WTC11 (cell line): Measurements from ENCODE around the gene TRIM65. TPM values are rescaled to one million over a fixed set of nuclear protein-coding genes. Genes with fewer than 3 reads are reported as not detected.

Experiments used
- AR ChIP-seq: fragments of 250-450 bp; sonication (Bioruptor Pico); IDR thresholded peaks from 2 replicates; pipeline ENCODE4 v1.9.0; 2021; ENCODE audit warnings: mild to moderate bottlenecking
- ATF2 ChIP-seq: sonication (generic); formaldehyde crosslinking; IDR thresholded peaks from 2 replicates; pipeline ENCODE4 v1.8.1; 2022; ENCODE audit warnings: low read depth, missing genetic modification reagents, borderline replicate concordance
- E2F1 ChIP-seq: sonication (generic); formaldehyde crosslinking; IDR thresholded peaks from 2 replicates; pipeline ENCODE4 v1.8.0; 2022; ENCODE audit warnings: mild to moderate bottlenecking, missing genetic modification reagents
- EMX1 ChIP-seq: fragments of 250-450 bp; sonication (Bioruptor Pico); IDR thresholded peaks from 2 replicates; pipeline ENCODE4 v1.8.0; 2021; ENCODE audit warnings: mild to moderate bottlenecking
- ETV6 ChIP-seq: sonication (generic); formaldehyde crosslinking; IDR thresholded peaks from 2 replicates; pipeline ENCODE4 v1.8.1; 2022; ENCODE audit warnings: mild to moderate bottlenecking, missing genetic modification reagents
- FOXP1 ChIP-seq: sonication (generic); formaldehyde crosslinking; IDR thresholded peaks from 2 replicates; pipeline ENCODE4 v1.8.0; 2022; ENCODE audit warnings: missing genetic modification reagents, mild to moderate bottlenecking, moderate library complexity, borderline replicate concordance
- FOXP4 ChIP-seq: sonication (generic); formaldehyde crosslinking; IDR thresholded peaks from 2 replicates; pipeline ENCODE4 v1.8.0; 2022; ENCODE audit warnings: mild to moderate bottlenecking, missing genetic modification reagents
- IRF1 ChIP-seq: sonication (generic); formaldehyde crosslinking; IDR thresholded peaks from 2 replicates; pipeline ENCODE4 v1.8.0; 2023; ENCODE audit warnings: missing genetic modification reagents
- NFE2L1 ChIP-seq: sonication (generic); formaldehyde crosslinking; IDR thresholded peaks from 2 replicates; pipeline ENCODE4 v1.8.1; 2023; ENCODE audit warnings: missing genetic modification reagents
- PRDM15 ChIP-seq: sonication (generic); formaldehyde crosslinking; IDR thresholded peaks from 2 replicates; pipeline ENCODE4 v1.8.0; 2022; ENCODE audit warnings: missing genetic modification reagents
- PREB ChIP-seq: sonication (generic); formaldehyde crosslinking; IDR thresholded peaks from 2 replicates; pipeline ENCODE4 v1.8.1; 2022; ENCODE audit warnings: mild to moderate bottlenecking, missing genetic modification reagents, moderate library complexity, borderline replicate concordance
- SMAD3 ChIP-seq: sonication (generic); formaldehyde crosslinking; IDR thresholded peaks from 2 replicates; pipeline ENCODE4 v1.8.0; 2022; ENCODE audit warnings: missing genetic modification reagents, mild to moderate bottlenecking, borderline replicate concordance
- SOX15 ChIP-seq: fragments of 250-450 bp; sonication (Bioruptor Pico); IDR thresholded peaks from 2 replicates; pipeline ENCODE4 v1.9.0; 2021; ENCODE audit warnings: mild to moderate bottlenecking
- SP1 ChIP-seq: sonication (generic); formaldehyde crosslinking; conservative IDR thresholded peaks from 2 replicates; pipeline ENCODE4 v1.8.1; 2022; ENCODE audit warnings: missing genetic modification reagents
- ZNF121 ChIP-seq: sonication (generic); formaldehyde crosslinking; IDR thresholded peaks from 2 replicates; pipeline ENCODE4 v1.8.0; 2023; ENCODE audit warnings: missing genetic modification reagents
- ZNF138 ChIP-seq: sonication (generic); formaldehyde crosslinking; conservative IDR thresholded peaks from 2 replicates; pipeline ENCODE4 v1.8.1; 2022; ENCODE audit warnings: mild to moderate bottlenecking, moderate library complexity, missing genetic modification reagents
- ZNF263 ChIP-seq: sonication (generic); formaldehyde crosslinking; IDR thresholded peaks from 2 replicates; pipeline ENCODE4 v1.8.1; 2022; ENCODE audit warnings: low read depth, mild to moderate bottlenecking, moderate library complexity, missing genetic modification reagents
- ZNF396 ChIP-seq: fragments of 250-450 bp; sonication (Bioruptor Pico); IDR thresholded peaks from 2 replicates; pipeline ENCODE4 v1.8.0; 2021; ENCODE audit warnings: mild to moderate bottlenecking, moderate library complexity, borderline replicate concordance
- ZNF423 ChIP-seq: fragments of 250-450 bp; sonication (Bioruptor Pico); IDR thresholded peaks from 2 replicates; pipeline ENCODE4 v2.1.2; 2022; ENCODE audit warnings: mild to moderate bottlenecking, moderate library complexity
- ZNF532 ChIP-seq: fragments of 250-450 bp; sonication (Bioruptor Pico); IDR thresholded peaks from 2 replicates; pipeline ENCODE4 v1.9.0; 2021; ENCODE audit warnings: mild to moderate bottlenecking, borderline replicate concordance
- total RNA-seq: library from RNA; stranded (reverse); gene quantifications from 3 replicates; pipeline ENCODE4 v1.2.3, GENCODE V29; 2021

TRIM65 gene
- total RNA-seq, 1 experiment from 2014 or later: 56.4 TPM

- TF ChIP-seq ZNF263 (CRISPR knock-in tag) (no peak), SMAD3 (CRISPR knock-in tag) (no peak; the same call in 1 of the 2 replicates), IRF1 (CRISPR knock-in tag) (no peak), AR (CRISPR knock-in tag) (no peak), ZNF121 (CRISPR knock-in tag) (no peak), ZNF138 (peak; percentile 79; the same call in 1 of the 2 replicates), E2F1 (CRISPR knock-in tag) (0 out of 2 replicates have a peak, but pooled peaks have one; percentile 80), PRDM15 (CRISPR knock-in tag) (peak; percentile 68), SOX15 (CRISPR knock-in tag) (no peak), ZNF396 (no peak), ZNF423 (peak; percentile 58), NFE2L1 (CRISPR knock-in tag) (no peak), ETV6 (CRISPR knock-in tag) (peak; percentile 60; the same call in 1 of the 2 replicates), EMX1 (CRISPR knock-in tag) (0 out of 2 replicates have a peak, but pooled peaks have one; percentile 79), ZNF532 (CRISPR knock-in tag) (peak; percentile 72; the same call in 1 of the 2 replicates), ATF2 (no peak), FOXP4 (no peak; the same call in 1 of the 2 replicates), PREB (CRISPR knock-in tag) (0 out of 2 replicates have a peak, but pooled peaks have one; percentile 43), FOXP1 (peak; percentile 94), SP1 (peak; percentile 85)
Measured at GRCh38 chr17:75940727-75941441, 44.1 kb upstream of the TRIM65 start, which contains the start of gene FBF1 (continued).
